ENCODE measurements around the gene PHC2.

- TF ChIP-seq POLR2A (IDR thresholded peaks at IDR 0.05) (no peak), CTCF (IDR thresholded peaks at IDR 0.05) (no peak)
Measured at GRCh38 chr1:33385251-33385650, 45.6 kb downstream of the PHC2 start.
